CD4-positive, alpha-beta T cell treated with Interleukin-15 for 1 hour (primary cell): Measurements from ENCODE around the gene KLRG1.

Source experiments
- DNase-seq: peaks from one replicate; pipeline ENCODE4 v3.0.0-alpha.2; 2020

The KLRG1 gene

GRCh38 chr12:9043766-9044165 is 54.4 kb downstream of the KLRG1 start:
- no peak for DNase-seq

GRCh38 chr12:9047105-9047504 is 57.8 kb downstream of the KLRG1 start:
- DNase-seq, result no peak

DNA sequence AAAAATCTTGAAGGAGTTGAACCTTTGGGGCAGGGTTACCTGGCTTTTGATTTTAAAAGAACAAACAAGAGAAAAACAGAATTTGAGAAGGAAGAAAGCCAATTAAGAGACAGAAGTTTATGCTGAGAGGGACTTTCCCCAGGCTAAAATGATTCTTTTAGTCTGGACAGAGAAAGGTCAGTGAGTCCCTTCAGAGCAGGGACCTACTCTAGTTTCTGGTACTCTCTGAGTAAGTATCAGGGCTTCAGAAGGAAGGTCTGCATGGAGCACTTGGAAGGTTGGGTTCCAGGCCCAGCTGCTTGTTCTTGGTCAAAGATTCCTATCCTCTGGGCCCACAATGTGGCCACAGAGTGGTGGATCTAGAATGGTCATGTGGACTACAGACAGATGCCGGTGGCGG is 59.6 kb downstream of the KLRG1 start:
- no peak for DNase-seq

- no peak for DNase-seq
Measured at GRCh38 chr12:9049520-9050133, 60.3 kb downstream of the KLRG1 start.

DNA sequence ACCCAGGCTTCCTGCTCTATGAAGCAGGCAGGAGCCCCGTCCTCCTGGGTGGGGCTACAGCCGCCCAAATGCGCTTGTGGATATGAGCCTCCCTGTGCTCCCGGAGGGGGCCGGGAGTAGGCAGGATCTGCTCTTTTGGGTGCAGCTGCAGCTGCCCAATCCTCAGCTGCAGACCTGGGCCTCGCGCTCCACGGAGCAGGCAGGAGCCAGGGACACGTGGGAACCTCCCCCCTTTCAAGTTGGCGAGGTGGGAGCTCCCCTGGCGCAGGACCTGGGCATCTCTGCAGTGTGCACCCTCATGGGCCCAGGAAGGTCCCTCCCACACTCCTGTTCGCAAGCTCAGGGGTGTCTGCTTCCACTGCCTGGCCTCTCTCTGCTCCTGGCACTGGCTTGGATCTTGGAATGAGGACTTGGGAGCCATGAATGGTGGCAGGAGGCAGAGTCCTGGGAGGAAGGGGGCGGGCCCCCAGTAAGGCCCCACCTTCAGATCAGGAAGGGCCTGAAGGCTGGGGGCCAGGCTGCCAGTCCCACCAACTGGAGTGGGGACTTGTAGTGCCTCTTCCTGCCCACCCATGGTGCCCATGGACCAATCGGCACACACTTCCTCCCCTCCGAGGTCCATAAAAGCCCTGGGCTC is 61.3 kb downstream of the KLRG1 start:
- DNase-seq, result no peak

DNA sequence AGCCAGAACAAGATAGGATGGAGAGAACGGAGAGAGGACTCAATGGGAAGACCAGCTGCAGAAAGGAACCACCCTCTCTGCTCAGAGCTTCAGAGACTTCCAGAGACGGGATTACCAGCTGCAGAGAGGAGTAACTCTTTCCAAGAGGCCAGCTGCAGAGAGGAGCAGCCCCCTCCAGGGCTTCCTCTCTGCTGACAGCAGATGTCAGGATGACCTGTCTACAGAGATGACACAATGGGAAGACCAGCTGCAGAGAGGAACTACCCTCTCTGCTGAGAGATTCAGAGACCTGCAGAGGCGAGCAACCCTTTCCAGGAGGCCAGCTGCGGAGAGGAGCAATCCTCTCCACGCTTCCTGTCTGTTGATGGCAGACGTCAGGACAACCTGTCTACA is 61.8 kb downstream of the KLRG1 start:
- no peak for DNase-seq

GRCh38 chr12:9052610-9053009 is 63.3 kb downstream of the KLRG1 start:
- DNase-seq, result no peak
